ENCODE data around the gene TYR.
"Not testable (repeated sequence)": the region's sequence is repeated elsewhere in the genome, so short reads cannot be mapped to it uniquely, and the experiment has no call there.

DNA sequence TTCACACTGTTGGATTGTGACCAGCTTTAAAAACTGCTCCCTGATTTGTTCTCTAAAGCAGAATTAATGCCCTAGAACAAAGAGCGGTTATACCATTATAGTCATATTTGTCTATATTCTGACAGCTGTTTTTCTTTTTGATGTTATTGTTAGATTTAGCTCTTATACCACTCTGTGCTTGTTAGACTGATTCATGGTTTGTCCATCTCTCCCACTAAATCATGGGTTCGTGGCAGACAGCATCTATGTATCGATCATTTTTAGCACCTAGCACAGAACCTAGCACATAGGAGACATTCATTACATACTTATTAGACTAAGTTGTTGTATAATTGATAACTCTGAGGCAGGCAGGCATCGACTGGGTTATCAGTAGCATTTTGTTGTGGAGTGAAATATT is 69.3 kb downstream of the TYR start:
- TF ChIP-seq, protein P1, sequence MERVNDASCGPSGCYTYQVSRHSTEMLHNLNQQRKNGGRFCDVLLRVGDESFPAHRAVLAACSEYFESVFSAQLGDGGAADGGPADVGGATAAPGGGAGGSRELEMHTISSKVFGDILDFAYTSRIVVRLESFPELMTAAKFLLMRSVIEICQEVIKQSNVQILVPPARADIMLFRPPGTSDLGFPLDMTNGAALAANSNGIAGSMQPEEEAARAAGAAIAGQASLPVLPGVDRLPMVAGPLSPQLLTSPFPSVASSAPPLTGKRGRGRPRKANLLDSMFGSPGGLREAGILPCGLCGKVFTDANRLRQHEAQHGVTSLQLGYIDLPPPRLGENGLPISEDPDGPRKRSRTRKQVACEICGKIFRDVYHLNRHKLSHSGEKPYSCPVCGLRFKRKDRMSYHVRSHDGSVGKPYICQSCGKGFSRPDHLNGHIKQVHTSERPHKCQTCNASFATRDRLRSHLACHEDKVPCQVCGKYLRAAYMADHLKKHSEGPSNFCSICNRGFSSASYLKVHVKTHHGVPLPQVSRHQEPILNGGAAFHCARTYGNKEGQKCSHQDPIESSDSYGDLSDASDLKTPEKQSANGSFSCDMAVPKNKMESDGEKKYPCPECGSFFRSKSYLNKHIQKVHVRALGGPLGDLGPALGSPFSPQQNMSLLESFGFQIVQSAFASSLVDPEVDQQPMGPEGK (CRISPR knock-in tag; IDR thresholded peaks at IDR 0.05; ENCODE audit: borderline replicate concordance): not testable (repeated sequence)
- TF ChIP-seq GLIS3 (CRISPR knock-in tag; IDR thresholded peaks at IDR 0.05); ZFP3 (CRISPR knock-in tag; IDR thresholded peaks at IDR 0.05); ARNTL (CRISPR knock-in tag; IDR thresholded peaks at IDR 0.05; ENCODE audit: borderline replicate concordance, low read depth); ESRRG (CRISPR knock-in tag; IDR thresholded peaks at IDR 0.05); ZNF70 (CRISPR knock-in tag; IDR thresholded peaks at IDR 0.05); ZNF8 (CRISPR knock-in tag; IDR thresholded peaks at IDR 0.05); RARB (CRISPR knock-in tag; IDR thresholded peaks at IDR 0.05); SNAI2 (CRISPR knock-in tag; IDR thresholded peaks at IDR 0.05); ZNF565 (CRISPR knock-in tag; conservative IDR thresholded peaks at IDR 0.05; ENCODE audit: low read depth); ZFP30 (CRISPR knock-in tag; IDR thresholded peaks at IDR 0.05): not testable (repeated sequence)
- TF ChIP-seq, protein P2, sequence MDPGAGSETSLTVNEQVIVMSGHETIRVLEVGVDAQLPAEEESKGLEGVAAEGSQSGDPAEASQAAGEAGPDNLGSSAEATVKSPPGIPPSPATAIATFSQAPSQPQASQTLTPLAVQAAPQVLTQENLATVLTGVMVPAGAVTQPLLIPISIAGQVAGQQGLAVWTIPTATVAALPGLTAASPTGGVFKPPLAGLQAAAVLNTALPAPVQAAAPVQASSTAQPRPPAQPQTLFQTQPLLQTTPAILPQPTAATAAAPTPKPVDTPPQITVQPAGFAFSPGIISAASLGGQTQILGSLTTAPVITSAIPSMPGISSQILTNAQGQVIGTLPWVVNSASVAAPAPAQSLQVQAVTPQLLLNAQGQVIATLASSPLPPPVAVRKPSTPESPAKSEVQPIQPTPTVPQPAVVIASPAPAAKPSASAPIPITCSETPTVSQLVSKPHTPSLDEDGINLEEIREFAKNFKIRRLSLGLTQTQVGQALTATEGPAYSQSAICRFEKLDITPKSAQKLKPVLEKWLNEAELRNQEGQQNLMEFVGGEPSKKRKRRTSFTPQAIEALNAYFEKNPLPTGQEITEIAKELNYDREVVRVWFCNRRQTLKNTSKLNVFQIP (CRISPR knock-in tag; IDR thresholded peaks at IDR 0.05; ENCODE audit: borderline replicate concordance, low read depth): not testable (repeated sequence)
- TF ChIP-seq, protein P3, sequence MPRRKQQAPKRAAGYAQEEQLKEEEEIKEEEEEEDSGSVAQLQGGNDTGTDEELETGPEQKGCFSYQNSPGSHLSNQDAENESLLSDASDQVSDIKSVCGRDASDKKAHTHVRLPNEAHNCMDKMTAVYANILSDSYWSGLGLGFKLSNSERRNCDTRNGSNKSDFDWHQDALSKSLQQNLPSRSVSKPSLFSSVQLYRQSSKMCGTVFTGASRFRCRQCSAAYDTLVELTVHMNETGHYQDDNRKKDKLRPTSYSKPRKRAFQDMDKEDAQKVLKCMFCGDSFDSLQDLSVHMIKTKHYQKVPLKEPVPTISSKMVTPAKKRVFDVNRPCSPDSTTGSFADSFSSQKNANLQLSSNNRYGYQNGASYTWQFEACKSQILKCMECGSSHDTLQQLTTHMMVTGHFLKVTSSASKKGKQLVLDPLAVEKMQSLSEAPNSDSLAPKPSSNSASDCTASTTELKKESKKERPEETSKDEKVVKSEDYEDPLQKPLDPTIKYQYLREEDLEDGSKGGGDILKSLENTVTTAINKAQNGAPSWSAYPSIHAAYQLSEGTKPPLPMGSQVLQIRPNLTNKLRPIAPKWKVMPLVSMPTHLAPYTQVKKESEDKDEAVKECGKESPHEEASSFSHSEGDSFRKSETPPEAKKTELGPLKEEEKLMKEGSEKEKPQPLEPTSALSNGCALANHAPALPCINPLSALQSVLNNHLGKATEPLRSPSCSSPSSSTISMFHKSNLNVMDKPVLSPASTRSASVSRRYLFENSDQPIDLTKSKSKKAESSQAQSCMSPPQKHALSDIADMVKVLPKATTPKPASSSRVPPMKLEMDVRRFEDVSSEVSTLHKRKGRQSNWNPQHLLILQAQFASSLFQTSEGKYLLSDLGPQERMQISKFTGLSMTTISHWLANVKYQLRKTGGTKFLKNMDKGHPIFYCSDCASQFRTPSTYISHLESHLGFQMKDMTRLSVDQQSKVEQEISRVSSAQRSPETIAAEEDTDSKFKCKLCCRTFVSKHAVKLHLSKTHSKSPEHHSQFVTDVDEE (CRISPR knock-in tag; IDR thresholded peaks at IDR 0.05): not testable (repeated sequence)
- TF ChIP-seq, protein P4, sequence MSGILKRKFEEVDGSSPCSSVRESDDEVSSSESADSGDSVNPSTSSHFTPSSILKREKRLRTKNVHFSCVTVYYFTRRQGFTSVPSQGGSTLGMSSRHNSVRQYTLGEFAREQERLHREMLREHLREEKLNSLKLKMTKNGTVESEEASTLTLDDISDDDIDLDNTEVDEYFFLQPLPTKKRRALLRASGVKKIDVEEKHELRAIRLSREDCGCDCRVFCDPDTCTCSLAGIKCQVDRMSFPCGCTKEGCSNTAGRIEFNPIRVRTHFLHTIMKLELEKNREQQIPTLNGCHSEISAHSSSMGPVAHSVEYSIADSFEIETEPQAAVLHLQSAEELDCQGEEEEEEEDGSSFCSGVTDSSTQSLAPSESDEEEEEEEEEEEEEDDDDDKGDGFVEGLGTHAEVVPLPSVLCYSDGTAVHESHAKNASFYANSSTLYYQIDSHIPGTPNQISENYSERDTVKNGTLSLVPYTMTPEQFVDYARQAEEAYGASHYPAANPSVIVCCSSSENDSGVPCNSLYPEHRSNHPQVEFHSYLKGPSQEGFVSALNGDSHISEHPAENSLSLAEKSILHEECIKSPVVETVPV (CRISPR knock-in tag; IDR thresholded peaks at IDR 0.05): not testable (repeated sequence)
